HFFc6 (cell line): Measurements from ENCODE around the gene EML1. TPM values are rescaled to one million over a fixed set of nuclear protein-coding genes. Genes with fewer than 3 reads are reported as not detected.

Source experiments
- DNase-seq: peaks from one replicate; pipeline ENCODE4 v3.0.0-alpha.2; 2018
- H3K27ac Mint-ChIP-seq: 2 replicates; pipeline ENCODE4 v1.8.0; 2020; ENCODE audit warnings: mild to moderate bottlenecking, mixed read lengths
- H3K27me3 Mint-ChIP-seq: 2 replicates; pipeline ENCODE4 v1.8.0; 2021; ENCODE audit warnings: mild to moderate bottlenecking, moderate library complexity, mixed read lengths; ENCODE audit not compliant: insufficient read depth
- H3K36me3 Mint-ChIP-seq: 2 replicates; pipeline ENCODE4 v1.8.0; 2021; ENCODE audit warnings: low read depth, mixed read lengths
- H3K4me1 Mint-ChIP-seq: 2 replicates; pipeline ENCODE4 v1.8.0; 2020; ENCODE audit warnings: low read depth, mixed read lengths
- H3K4me3 Mint-ChIP-seq: 2 replicates; pipeline ENCODE4 v1.8.0; 2020; ENCODE audit warnings: mild to moderate bottlenecking, moderate library complexity, mixed read lengths
- H3K9me3 Mint-ChIP-seq: 2 replicates; pipeline ENCODE4 v1.8.0; 2020; ENCODE audit warnings: mild to moderate bottlenecking, mixed read lengths
- long read RNA-seq: library from polyadenylated mRNA; unstranded; transcript quantifications from one replicate; pipeline ENCODE4 v2.0.0, GENCODE V29; 2019
- total RNA-seq, 6 experiments: library from RNA; stranded (reverse); fragmentation: NEBNext Ultra II Directional; extraction: Animal tissue kit (Norgen Biotek cat#: 25700); gene quantifications; 2 replicates in 1 of 6; 3 replicates in 5 of 6; pipeline ENCODE4 v1.2.3, GENCODE V29; 2021
- TF ChIP-seq, protein P1 (sequence below): fragments of 200-600 bp; sonication (generic); IDR thresholded peaks from 2 replicates; pipeline ENCODE4 v1.5.0; 2021; ENCODE audit warnings: antibody characterized with exemption, mild to moderate bottlenecking

Gene EML1, protein sequence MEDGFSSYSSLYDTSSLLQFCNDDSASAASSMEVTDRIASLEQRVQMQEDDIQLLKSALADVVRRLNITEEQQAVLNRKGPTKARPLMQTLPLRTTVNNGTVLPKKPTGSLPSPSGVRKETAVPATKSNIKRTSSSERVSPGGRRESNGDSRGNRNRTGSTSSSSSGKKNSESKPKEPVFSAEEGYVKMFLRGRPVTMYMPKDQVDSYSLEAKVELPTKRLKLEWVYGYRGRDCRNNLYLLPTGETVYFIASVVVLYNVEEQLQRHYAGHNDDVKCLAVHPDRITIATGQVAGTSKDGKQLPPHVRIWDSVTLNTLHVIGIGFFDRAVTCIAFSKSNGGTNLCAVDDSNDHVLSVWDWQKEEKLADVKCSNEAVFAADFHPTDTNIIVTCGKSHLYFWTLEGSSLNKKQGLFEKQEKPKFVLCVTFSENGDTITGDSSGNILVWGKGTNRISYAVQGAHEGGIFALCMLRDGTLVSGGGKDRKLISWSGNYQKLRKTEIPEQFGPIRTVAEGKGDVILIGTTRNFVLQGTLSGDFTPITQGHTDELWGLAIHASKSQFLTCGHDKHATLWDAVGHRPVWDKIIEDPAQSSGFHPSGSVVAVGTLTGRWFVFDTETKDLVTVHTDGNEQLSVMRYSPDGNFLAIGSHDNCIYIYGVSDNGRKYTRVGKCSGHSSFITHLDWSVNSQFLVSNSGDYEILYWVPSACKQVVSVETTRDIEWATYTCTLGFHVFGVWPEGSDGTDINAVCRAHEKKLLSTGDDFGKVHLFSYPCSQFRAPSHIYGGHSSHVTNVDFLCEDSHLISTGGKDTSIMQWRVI
- 10 to 100 TPM; 13.2 to 27.6 (median 22.2) TPM for total RNA-seq
- long read RNA-seq, full-length matches to known transcripts, result 6 of 11 reads
- long read RNA-seq, partial matches to known transcripts, result 3 of 11 reads
- long read RNA-seq, other reads (novel, unspliced or antisense), result 2 of 11 reads

- TF ChIP-seq, protein P1, sequence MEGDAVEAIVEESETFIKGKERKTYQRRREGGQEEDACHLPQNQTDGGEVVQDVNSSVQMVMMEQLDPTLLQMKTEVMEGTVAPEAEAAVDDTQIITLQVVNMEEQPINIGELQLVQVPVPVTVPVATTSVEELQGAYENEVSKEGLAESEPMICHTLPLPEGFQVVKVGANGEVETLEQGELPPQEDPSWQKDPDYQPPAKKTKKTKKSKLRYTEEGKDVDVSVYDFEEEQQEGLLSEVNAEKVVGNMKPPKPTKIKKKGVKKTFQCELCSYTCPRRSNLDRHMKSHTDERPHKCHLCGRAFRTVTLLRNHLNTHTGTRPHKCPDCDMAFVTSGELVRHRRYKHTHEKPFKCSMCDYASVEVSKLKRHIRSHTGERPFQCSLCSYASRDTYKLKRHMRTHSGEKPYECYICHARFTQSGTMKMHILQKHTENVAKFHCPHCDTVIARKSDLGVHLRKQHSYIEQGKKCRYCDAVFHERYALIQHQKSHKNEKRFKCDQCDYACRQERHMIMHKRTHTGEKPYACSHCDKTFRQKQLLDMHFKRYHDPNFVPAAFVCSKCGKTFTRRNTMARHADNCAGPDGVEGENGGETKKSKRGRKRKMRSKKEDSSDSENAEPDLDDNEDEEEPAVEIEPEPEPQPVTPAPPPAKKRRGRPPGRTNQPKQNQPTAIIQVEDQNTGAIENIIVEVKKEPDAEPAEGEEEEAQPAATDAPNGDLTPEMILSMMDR, result no peak
Measured at GRCh38 chr14:99793213-99794150, at the start of gene EML1. Gene EML1 (plus strand): TSS chr14:99793413. CDS start chr14:99793477, 64 bp downstream.

GRCh38 chr14:99744199-99744872, 48.9 kb upstream of the EML1 start:
- peaks cover 8% of the 10 kb centered on the region for H3K27me3 Mint-ChIP-seq
- peak overlapping the region; percentile 95 for H3K27ac Mint-ChIP-seq
- H3K4me3 Mint-ChIP-seq, result peak overlapping the region; percentile 74
- H3K36me3 Mint-ChIP-seq, result no peaks in the 10 kb centered on the region
- peak; percentile 71 for DNase-seq
- no peaks in the 10 kb centered on the region for H3K9me3 Mint-ChIP-seq
- TF ChIP-seq, protein P1, result no peak; the same call in 1 of the 2 replicates
- H3K4me1 Mint-ChIP-seq, result peaks cover 36% of the 10 kb centered on the region

More at GRCh38 chr14:99793213-99794150, at the start of gene EML1:
- Mint-ChIP-seq H3K4me3 (peak within 1 kb of the TSS; percentile 84), H3K36me3 (peaks cover 14% of the 10 kb centered on the region), H3K9me3 (no peaks in the 10 kb centered on the region), H3K27ac (peak within 1 kb of the TSS; percentile 72), H3K27me3 (peaks cover 3% of the 10 kb centered on the region), H3K4me1 (peaks cover 44% of the 10 kb centered on the region)
- peak; percentile 77 for DNase-seq

GRCh38 chr14:99744873-99745224, 48.4 kb upstream of the EML1 start:
- Mint-ChIP-seq H3K9me3 (no peaks in the 10 kb centered on the region), H3K4me3 (peak overlapping the region; percentile 74), H3K27me3 (peaks cover 8% of the 10 kb centered on the region), H3K36me3 (no peaks in the 10 kb centered on the region), H3K4me1 (peaks cover 36% of the 10 kb centered on the region), H3K27ac (peak overlapping the region; percentile 95)
- TF ChIP-seq, protein P1, result no peak
- DNase-seq, result no peak

DNA sequence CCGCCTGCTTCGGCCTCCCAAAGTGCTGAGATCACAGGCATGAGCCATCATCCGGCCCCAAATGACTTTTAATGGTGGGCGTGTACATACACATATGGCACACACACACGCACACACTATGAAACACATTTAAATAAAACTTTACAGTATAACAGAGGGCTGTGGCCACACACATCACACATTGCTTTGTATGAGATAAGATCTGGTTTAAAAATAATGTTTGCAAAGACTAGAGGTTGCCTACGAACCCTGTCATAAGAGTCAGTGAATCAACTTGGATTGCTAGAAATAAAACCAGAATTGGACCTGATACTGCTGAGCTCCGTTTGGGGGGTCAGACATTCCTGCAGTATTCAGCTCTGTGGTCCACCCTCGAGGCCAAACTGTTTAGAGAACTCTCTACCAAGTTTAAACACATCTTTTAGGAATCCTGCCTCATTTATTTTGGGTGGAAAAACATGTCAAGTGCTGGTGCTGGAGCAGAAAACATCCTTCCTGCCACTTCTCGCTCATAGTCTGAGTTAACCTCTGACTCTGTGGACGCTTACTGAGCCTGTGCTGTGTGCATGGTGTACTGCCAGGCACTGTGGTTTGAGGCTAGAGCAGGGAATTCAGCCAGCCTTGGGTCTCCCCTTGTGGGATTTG, 47.8 kb upstream of the EML1 start:
- Mint-ChIP-seq H3K9me3 (no peaks in the 10 kb centered on the region), H3K4me3 (peak overlapping the region; percentile 74), H3K36me3 (no peaks in the 10 kb centered on the region), H3K27me3 (peaks cover 8% of the 10 kb centered on the region), H3K4me1 (peaks cover 36% of the 10 kb centered on the region), H3K27ac (peak overlapping the region; percentile 95)
- peak; percentile 84 for DNase-seq
- TF ChIP-seq, protein P1, result no peak
